GM18519 (cell line): ENCODE results near the gene SLC25A2.
"Not testable (repeated sequence)": the region's sequence is repeated elsewhere in the genome, so short reads cannot be mapped to it uniquely, and the experiment has no call there.

Source experiments
- ATAC-seq: cut with Tn5 transposase; IDR thresholded peaks from one replicate; pipeline ENCODE4 v1.9.1; 2021; ENCODE audit warnings: mild to moderate bottlenecking, moderate library complexity; ENCODE audit not compliant: unreplicated experiment, low FRiP score

SLC25A2 gene

GRCh38 chr5:141303756-141304155 lies at the start of gene SLC25A2:
TSS of gene SLC25A2 (minus strand) at chr5:141304049. CDS start at chr5:141303865, 184 bp downstream.
- no peak for ATAC-seq

DNA sequence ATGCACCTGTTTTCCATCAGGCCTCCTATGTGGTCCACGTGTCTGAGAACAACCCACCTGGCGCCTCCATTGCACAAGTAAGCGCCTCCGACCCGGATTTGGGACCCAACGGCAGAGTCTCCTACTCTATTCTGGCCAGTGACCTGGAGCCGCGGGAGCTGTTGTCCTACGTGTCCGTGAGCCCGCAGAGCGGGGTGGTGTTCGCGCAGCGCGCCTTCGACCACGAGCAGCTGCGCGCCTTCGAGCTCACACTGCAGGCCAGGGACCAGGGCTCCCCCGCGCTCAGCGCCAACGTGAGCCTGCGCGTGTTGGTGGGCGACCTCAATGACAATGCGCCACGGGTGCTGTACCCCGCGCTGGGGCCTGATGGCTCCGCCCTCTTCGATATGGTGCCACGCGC lies 47.7 kb upstream of the SLC25A2 start:
- ATAC-seq = no peak

DNA sequence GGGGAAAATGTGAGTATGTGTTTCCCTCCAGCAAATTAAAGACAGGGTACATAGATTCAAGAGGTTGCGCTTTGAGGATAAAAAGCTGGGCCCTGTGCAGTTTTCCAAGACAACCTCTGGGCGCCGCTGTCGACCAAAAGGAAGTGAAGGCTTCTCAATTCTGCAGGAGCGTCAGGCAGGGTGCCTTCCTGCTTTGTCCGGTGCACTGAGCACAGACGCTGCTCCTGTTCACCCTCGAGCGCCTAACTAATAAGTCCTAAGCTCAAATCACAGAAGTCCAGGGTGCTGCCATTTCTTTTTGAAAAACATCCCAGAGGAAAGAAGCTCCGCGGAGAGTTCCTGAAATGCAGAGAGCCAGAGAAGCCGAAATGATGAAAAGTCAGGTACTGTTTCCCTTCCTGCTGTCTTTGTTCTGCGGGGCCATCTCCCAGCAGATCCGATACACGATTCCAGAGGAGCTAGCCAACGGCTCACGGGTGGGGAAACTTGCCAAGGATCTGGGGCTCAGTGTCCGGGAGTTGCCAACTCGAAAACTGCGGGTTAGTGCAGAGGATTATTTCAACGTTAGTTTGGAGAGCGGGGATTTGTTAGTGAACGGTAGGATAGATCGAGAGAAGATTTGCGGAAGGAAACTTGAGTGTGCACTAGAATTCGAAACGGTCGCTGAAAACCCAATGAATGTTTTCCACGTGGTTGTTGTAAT lies 46.2 kb upstream of the SLC25A2 start, which contains the start of gene PCDHGB1:
TSS of gene PCDHGB1 (plus strand) at position 183 of the 703 bp plus-strand sequence. CDS start at position 345, 162 bp downstream.
- ATAC-seq = peak; percentile 97

- not testable (repeated sequence) for ATAC-seq
These were observed 42.2 kb upstream of the SLC25A2 start for GRCh38 chr5:141346017-141346416.

- no peak for ATAC-seq
These were observed 41.5 kb upstream of the SLC25A2 start for GRCh38 chr5:141345327-141345726.

- ATAC-seq = no peak
These were observed 40.2 kb upstream of the SLC25A2 start for GRCh38 chr5:141343953-141344463.

GRCh38 chr5:141343242-141343952 lies 39.5 kb upstream of the SLC25A2 start, which contains the start of gene PCDHGA3:
TSS of gene PCDHGA3 (plus strand) at chr5:141343829. CDS start at chr5:141344034, 205 bp downstream.
- no peak for ATAC-seq

DNA sequence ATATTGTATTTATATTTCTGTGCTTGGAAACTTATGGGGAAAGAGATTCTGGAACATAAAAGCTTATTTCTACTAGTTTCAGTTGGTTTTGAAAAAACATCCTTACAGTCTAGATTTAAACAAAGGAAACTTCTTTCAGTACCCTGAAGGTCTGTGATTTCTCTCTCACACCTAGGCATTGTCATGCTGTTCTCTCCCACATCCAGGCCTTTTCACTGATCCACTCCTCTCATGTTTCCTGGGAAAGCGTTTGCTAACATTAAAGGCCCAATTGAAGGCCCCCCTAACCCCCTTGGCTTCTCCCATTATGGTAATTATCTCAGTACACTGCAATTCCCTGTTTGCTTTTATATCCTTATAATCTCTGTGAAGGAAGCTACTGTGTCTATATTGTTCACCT lies 38.9 kb upstream of the SLC25A2 start:
- ATAC-seq = no peak

DNA sequence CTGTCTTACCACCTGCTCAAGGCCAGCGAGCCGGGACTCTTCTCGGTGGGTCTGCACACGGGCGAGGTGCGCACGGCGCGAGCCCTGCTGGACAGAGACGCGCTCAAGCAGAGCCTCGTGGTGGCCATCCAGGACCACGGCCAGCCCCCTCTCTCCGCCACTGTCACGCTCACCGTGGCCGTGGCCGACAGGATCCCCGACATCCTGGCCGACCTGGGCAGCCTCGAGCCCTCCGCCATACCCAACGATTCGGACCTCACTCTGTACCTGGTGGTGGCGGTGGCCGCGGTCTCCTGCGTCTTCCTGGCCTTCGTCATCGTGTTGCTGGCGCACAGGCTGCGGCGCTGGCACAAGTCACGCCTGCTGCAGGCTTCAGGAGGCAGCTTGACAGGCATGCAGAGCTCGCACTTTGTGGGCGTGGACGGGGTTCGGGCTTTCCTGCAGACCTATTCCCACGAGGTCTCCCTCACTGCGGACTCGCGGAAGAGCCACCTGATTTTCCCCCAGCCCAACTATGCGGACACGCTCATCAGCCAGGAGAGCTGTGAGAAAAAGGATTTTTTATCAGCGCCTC lies 37.0 kb upstream of the SLC25A2 start:
- not testable (repeated sequence) for ATAC-seq

GRCh38 chr5:141338538-141339306 lies 34.9 kb upstream of the SLC25A2 start, which contains the start of gene PCDHGA2:
TSS of gene PCDHGA2 (plus strand) at chr5:141338760.
- ATAC-seq = no peak

- ATAC-seq = not testable (repeated sequence)
These were observed 28.7 kb upstream of the SLC25A2 start for GRCh38 chr5:141332571-141332970.

GRCh38 chr5:141330299-141331080 lies 26.6 kb upstream of the SLC25A2 start, which contains the start of gene PCDHGA1:
TSS of gene PCDHGA1 (plus strand) at chr5:141330514.
- ATAC-seq = peak; percentile 53

DNA sequence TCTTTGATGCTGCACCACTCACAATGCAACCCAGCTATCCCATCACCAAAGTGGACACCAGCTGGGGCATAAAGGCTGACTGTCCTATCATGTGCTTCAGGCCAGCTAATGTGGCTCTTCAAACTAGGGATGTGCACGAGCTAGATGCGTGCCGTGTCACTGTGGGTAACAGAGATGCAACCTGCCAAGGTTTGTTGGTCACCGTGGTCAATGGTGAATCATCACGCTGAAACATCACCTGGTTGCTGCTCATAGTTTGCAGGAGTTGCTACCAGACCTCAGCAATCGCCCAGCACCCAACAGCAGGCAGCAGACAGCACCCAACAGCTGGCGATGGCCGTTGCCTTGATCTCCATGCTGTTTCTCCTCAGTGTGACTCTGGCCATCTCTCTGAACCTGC lies 24.4 kb upstream of the SLC25A2 start:
- no peak for ATAC-seq

GRCh38 chr5:141326088-141326854 lies 22.4 kb upstream of the SLC25A2 start:
- ATAC-seq = peak; percentile 39

DNA sequence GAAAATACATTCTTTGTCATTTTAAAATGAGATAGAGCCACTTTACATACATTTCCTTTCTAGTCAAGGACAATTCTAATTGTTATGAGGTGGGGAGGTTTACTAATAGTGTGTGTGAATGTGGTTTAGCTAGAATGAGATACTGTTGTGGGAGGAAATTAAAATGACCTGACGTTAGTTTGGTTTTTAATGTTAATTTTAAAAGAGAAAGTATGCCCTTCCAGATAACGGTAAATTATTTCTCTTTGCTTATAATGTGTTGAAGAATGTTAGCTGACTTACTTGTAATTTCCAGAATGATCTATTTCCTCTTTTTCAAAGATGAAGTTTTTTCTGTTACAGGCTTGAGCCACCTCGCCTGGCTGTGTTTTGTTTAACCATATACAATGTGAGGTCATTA lies 18.4 kb upstream of the SLC25A2 start:
- peak; percentile 26 for ATAC-seq

DNA sequence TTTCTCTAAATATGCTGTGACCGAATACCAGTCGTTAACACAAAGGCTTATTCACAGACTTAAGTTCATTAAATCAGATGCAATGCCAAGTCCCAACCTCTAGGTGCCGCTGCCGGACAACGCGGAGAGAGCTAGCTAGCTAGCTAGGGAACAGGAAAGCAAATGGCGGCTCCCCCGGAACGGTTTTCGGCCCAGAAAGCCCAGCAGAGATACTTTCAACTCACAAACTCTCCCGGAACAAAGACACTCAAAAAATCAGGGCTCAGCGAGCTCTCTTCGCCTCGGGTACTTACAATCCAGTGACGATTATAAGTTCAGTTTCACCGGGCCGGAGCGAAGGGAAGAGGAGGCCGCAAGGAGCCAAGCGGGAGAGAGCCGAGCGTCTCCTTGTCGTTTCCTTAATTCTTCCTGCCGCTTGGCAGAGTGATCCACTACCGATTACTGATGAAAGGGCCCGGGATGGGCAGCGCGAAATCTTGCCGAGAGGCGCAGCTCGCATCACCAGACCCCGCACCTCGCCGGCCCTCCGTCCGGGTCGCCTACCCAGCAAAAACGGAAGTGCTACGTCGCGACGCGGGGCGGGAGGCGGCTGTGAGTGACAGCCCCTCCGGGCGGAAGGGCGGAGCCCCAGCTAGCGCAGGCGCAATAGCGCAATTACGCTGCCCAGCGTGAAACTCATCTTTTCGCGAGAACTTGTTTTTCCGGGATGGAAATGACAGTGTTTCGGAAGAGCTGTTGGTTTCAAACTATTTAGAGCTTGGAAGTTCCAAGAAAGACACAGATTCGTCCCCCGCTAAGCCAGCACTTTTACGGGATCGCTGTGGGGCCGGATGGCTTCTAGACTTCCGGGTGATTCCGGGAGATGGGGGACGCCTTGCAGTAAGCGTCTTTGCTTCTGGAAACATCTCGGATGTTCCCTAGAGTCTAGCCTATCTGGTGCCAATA lies 16.6 kb upstream of the SLC25A2 start, which contains the start of gene TAF7:
TSS of gene TAF7 (minus strand) at position 560 of the 945 bp plus-strand sequence. CDS start 740 bp downstream, outside the sequence.
- ATAC-seq = peak; percentile 85

DNA sequence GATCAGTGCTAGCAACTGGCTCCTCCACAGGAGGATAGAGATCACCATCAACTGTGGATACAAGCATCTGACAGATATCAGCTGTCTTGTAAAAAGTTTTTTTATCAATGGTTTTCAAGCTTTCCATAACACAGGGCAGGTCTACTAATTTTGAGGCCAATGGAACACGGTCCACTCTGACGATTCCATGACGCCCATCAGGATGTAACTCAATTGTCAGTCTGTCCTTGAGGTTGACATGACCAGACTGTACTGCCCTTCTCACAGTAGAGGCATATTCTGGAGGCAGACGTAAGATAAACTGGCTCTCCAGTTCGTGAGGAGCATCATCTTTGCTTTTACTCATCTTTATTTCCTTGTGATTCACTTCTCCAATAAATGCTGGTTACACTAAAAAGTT lies 15.8 kb upstream of the SLC25A2 start:
- no peak for ATAC-seq
